HCT116 (cell line): ENCODE measurements around the gene P2RX7. TPM values are rescaled to one million over a fixed set of nuclear protein-coding genes. Genes with fewer than 3 reads are reported as not detected.

Experiments used
- ATAC-seq: fragments of 200-7000 bp; cut with Tn5 transposase; 2 replicates; pipeline ENCODE4 v1.9.1; 2020; ENCODE audit warnings: mild to moderate bottlenecking, moderate library complexity
- BruUV-seq: library from RNA; stranded (reverse); fragments of 400-500 nt; replicated peaks from 2 replicates; lab custom pipeline; 2021; lab: Mats Ljungman, UMichigan
- CTCF ChIA-PET: fragments of 300-600 bp; sonication (Branson Sonifier 250); formaldehyde crosslinking; loops from one replicate; lab custom pipeline; 2021; ENCODE audit warnings: antibody characterized with exemption; lab: Charles Lee
- POLR2A ChIA-PET: fragments of 300-600, 350-600 bp; sonication (Branson Sonifier 250); formaldehyde crosslinking; loops from one replicate; lab custom pipeline; 2021; ENCODE audit warnings: antibody characterized with exemption; lab: Charles Lee
- RAD21 ChIA-PET, 2 experiments: fragments of 300-600 bp; sonication (Branson Sonifier 250); formaldehyde crosslinking; loops; one replicate each; lab custom pipeline; 2023; ENCODE audit warnings: low total read pairs in 2 of 2; ENCODE audit not compliant: uncharacterized antibody in 2 of 2, unreplicated experiment in 2 of 2, low non-redundant PET in 1 of 2; lab: Charles Lee
- DNase-seq: peaks from one replicate; pipeline ENCODE4 v3.0.0-alpha.2; 2010; ENCODE audit warnings: low read depth, low spot score
- H2AFZ ChIP-seq: fragments of 200-600 bp; shearing (Covaris generic), sonication (generic); 2 replicates; pipeline ENCODE4 v1.6.1; 2017; ENCODE audit warnings: low read depth, mixed run types, mixed read lengths, antibody characterized with exemption, low read length; ENCODE audit not compliant: poor library complexity, severe bottlenecking
- H3K27ac ChIP-seq: 2 replicates; pipeline ENCODE4 v1.5.1; 2012; ENCODE audit warnings: low read depth, low read length
- H3K27me3 ChIP-seq: fragments of 200-600 bp; sonication (generic); 2 replicates; pipeline ENCODE4 v1.6.1; 2016; ENCODE audit warnings: mixed run types, low read length, mixed read lengths; ENCODE audit not compliant: insufficient read depth
- H3K36me3 ChIP-seq, 2 experiments: fragments of 200-500 bp in 1 of 2; fragments of 200-600 bp in 1 of 2; sonication (Bioruptor generic) in 1 of 2; sonication (generic) in 1 of 2; 2 replicates each; pipeline versions ENCODE4 v1.5.1 to v1.6.1; 2014 to 2016; ENCODE audit warnings: low read length in 2 of 2, inconsistent platforms in 1 of 2, mixed read lengths in 1 of 2, mixed run types in 1 of 2; ENCODE audit not compliant: insufficient read depth in 2 of 2, control insufficient read depth in 1 of 2
- H3K4me1 ChIP-seq, 2 experiments: fragments of 200-600 bp in 1 of 2; sonication (generic) in 1 of 2; 2 replicates each; pipeline versions ENCODE4 v1.5.1 to v1.6.1; 2012 to 2017; ENCODE audit warnings: low read length in 2 of 2, inconsistent platforms in 1 of 2, mild to moderate bottlenecking in 1 of 2, mixed read lengths in 1 of 2, mixed run types in 1 of 2, moderate library complexity in 1 of 2; ENCODE audit not compliant: insufficient read depth in 2 of 2, control insufficient read depth in 1 of 2
- H3K4me2 ChIP-seq: fragments of 200-600 bp; sonication (generic); 2 replicates; pipeline ENCODE4 v1.6.1; 2017; ENCODE audit warnings: mixed run types, low read length, mixed read lengths
- H3K4me3 ChIP-seq, 2 experiments: fragments of 200-600 bp in 1 of 2; sonication (generic) in 1 of 2; replicated peaks in 1 of 2; 2 replicates each; pipeline ENCODE4 v1.5.1; 2011 to 2016; ENCODE audit warnings: low read length in 2 of 2, control low read depth in 1 of 2, low read depth in 1 of 2, mild to moderate bottlenecking in 1 of 2, mixed read lengths in 1 of 2, mixed run types in 1 of 2
- H3K79me2 ChIP-seq: fragments of 200-600 bp; sonication (generic); 2 replicates; pipeline ENCODE4 v1.6.1; 2017; ENCODE audit warnings: mild to moderate bottlenecking, mixed run types, low read length, moderate library complexity, mixed read lengths; ENCODE audit not compliant: insufficient read depth
- H3K9ac ChIP-seq: fragments of 200-600 bp; sonication (generic); 2 replicates; pipeline ENCODE4 v1.6.1; 2016; ENCODE audit warnings: low read length, mixed read lengths
- H3K9me2 ChIP-seq: fragments of 200-600 bp; sonication (generic), shearing (Covaris generic); 2 replicates; pipeline ENCODE4 v1.6.1; 2017; ENCODE audit warnings: mixed run types, mild to moderate bottlenecking, moderate library complexity; ENCODE audit not compliant: insufficient read depth
- H3K9me3 ChIP-seq, 2 experiments: fragments of 200-500 bp in 1 of 2; fragments of 200-600 bp in 1 of 2; sonication (Bioruptor generic) in 1 of 2; sonication (generic) in 1 of 2; 2 replicates each; pipeline ENCODE4 v1.6.1; 2014 to 2017; ENCODE audit warnings: low read length in 2 of 2, mixed read lengths in 2 of 2, inconsistent platforms in 1 of 2, low read depth in 1 of 2, mild to moderate bottlenecking in 1 of 2, mixed run types in 1 of 2, moderate library complexity in 1 of 2; ENCODE audit not compliant: control insufficient read depth in 1 of 2, insufficient read depth in 1 of 2
- H4K20me1 ChIP-seq: fragments of 200-600 bp; sonication (generic), shearing (Covaris generic); 2 replicates; pipeline ENCODE4 v1.6.1; 2017; ENCODE audit warnings: mixed run types, mild to moderate bottlenecking, moderate library complexity; ENCODE audit not compliant: insufficient read depth
- EGR1 ChIP-seq: IDR thresholded peaks from 2 replicates; pipeline ENCODE4 v1.6.1; 2012; ENCODE audit warnings: low read depth
- ELF1 ChIP-seq: IDR thresholded peaks from 2 replicates; pipeline ENCODE4 v1.6.1; 2012; ENCODE audit warnings: low read depth, borderline replicate concordance
- EZH2 ChIP-seq: fragments of 200-600 bp; sonication (generic); IDR thresholded peaks from 2 replicates; pipeline ENCODE4 v1.6.1; 2017; ENCODE audit warnings: antibody characterized with exemption, mixed run types
- EZH2phosphoT487 ChIP-seq: fragments of 200-600 bp; IDR thresholded peaks from 2 replicates; pipeline ENCODE4 v1.6.1; 2018; ENCODE audit warnings: antibody characterized with exemption, borderline replicate concordance
- FOSL1 ChIP-seq: IDR thresholded peaks from 2 replicates; pipeline ENCODE4 v1.6.1; 2012; ENCODE audit warnings: low read depth
- MAX ChIP-seq: IDR thresholded peaks from 2 replicates; pipeline ENCODE4 v1.6.1; 2012
- POLR2AphosphoS5 ChIP-seq: IDR thresholded peaks from 2 replicates; pipeline ENCODE4 v1.6.1; 2011; ENCODE audit warnings: mild to moderate bottlenecking, low read depth, low read length, moderate library complexity
- REST ChIP-seq: IDR thresholded peaks from 2 replicates; pipeline ENCODE4 v1.6.1; 2012; ENCODE audit warnings: low read depth
- SIN3A ChIP-seq: IDR thresholded peaks from 2 replicates; pipeline ENCODE4 v1.6.1; 2012; ENCODE audit warnings: low read depth
- SP1 ChIP-seq: IDR thresholded peaks from 2 replicates; pipeline ENCODE4 v1.6.1; 2012; ENCODE audit warnings: low read depth
- ZNF274 ChIP-seq: fragments of 200-500 bp; sonication (Bioruptor generic); IDR thresholded peaks from 2 replicates; pipeline ENCODE4 v1.6.1; 2014; ENCODE audit warnings: mild to moderate bottlenecking, low read depth, low read length, inconsistent platforms
- intact Hi-C: fragments of 100-400 bp; cut with micrococcal nuclease; formaldehyde crosslinking; loops from 2 replicates; pipeline ENCODE4 v1.10.0; 2022
- total RNA-seq: library from RNA; stranded (reverse); gene quantifications from one replicate; pipeline ENCODE4 v1.2.1, GENCODE V29; 2021; ENCODE audit not compliant: unreplicated experiment
- TF ChIP-seq, protein P1 (sequence below), 3 experiments: fragments of 200-600 bp in 1 of 3; sonication (generic) in 1 of 3; IDR thresholded peaks in 2 of 3; conservative IDR thresholded peaks in 1 of 3; 2 replicates each; pipeline ENCODE4 v1.5.1; 2012 to 2017; ENCODE audit warnings: low read depth in 2 of 3, low read length in 2 of 3, antibody characterized with exemption in 1 of 3, borderline replicate concordance in 1 of 3, control low read depth in 1 of 3, mild to moderate bottlenecking in 1 of 3, mixed read lengths in 1 of 3, mixed run types in 1 of 3, moderate library complexity in 1 of 3; ENCODE audit not compliant: insufficient read depth in 1 of 3

Gene P2RX7
- total RNA-seq, 1 experiment from 2014 or later, result 1.5 TPM

DNA sequence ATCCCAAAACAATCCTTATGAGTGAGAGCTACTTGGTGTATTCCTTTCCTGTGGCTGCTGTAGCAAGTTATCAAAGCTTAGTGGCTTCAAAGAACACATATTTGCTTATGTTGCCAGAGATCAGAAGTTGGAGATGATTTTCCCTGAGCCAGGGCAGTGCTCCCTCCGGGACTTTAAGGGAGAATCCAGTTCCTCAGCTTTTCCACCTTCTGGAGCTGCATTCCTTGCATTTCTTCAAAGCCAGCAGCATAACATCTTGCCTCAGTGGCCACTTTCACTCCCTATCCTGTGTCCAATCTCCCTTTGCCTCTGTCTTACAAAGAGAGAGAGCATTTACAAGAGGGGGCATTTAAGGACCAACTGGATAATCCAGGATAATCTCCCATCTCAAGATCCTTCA, 33.7 kb downstream of the P2RX7 start:
- H3K9ac ChIP-seq, result no peak overlapping the region
- DNase-seq (no peak), ATAC-seq (no peak)
- ChIA-PET POLR2A (no interaction called here), RAD21 (no interaction called here), CTCF (no interaction called here)
- H3K9me3 ChIP-seq, result no peaks in the 10 kb centered on the region
- intact Hi-C loops, result no loop called here
- H3K79me2 ChIP-seq, result no peaks in the 10 kb centered on the region
- H3K4me3 ChIP-seq, result no peak overlapping the region
- BruUV-seq, result no TSS peak
- no peaks in the 10 kb centered on the region for H3K36me3 ChIP-seq
- no peak overlapping the region for H3K4me2 ChIP-seq
- no peak overlapping the region for H2AFZ ChIP-seq
- no peaks in the 10 kb centered on the region for H4K20me1 ChIP-seq
- H3K4me1 ChIP-seq, result no peaks in the 10 kb centered on the region
- TF ChIP-seq SP1, result no peak
- no peak for TF ChIP-seq EZH2
- TF ChIP-seq, protein P1, sequence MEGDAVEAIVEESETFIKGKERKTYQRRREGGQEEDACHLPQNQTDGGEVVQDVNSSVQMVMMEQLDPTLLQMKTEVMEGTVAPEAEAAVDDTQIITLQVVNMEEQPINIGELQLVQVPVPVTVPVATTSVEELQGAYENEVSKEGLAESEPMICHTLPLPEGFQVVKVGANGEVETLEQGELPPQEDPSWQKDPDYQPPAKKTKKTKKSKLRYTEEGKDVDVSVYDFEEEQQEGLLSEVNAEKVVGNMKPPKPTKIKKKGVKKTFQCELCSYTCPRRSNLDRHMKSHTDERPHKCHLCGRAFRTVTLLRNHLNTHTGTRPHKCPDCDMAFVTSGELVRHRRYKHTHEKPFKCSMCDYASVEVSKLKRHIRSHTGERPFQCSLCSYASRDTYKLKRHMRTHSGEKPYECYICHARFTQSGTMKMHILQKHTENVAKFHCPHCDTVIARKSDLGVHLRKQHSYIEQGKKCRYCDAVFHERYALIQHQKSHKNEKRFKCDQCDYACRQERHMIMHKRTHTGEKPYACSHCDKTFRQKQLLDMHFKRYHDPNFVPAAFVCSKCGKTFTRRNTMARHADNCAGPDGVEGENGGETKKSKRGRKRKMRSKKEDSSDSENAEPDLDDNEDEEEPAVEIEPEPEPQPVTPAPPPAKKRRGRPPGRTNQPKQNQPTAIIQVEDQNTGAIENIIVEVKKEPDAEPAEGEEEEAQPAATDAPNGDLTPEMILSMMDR (IDR thresholded peaks at IDR 0.05 in 2 of 3, conservative IDR thresholded peaks at IDR 0.05 in 1 of 3; ENCODE audit: borderline replicate concordance in 1 of 3, insufficient read depth in 1 of 3, low read depth in 2 of 3, low read length in 2 of 3), result no peak
- no peak for TF ChIP-seq ELF1
- TF ChIP-seq SIN3A, result no peak
- TF ChIP-seq EZH2phosphoT487, result no peak
- no peak for TF ChIP-seq MAX
- no peak for TF ChIP-seq ZNF274
- no peak for TF ChIP-seq POLR2AphosphoS5
- TF ChIP-seq FOSL1, result no peak
- TF ChIP-seq REST, result no peak
- no peak for TF ChIP-seq EGR1
- no peaks in the 10 kb centered on the region for H3K9me2 ChIP-seq
- H3K27me3 ChIP-seq, result no peaks in the 10 kb centered on the region
- H3K27ac ChIP-seq, result no peak overlapping the region
